ENCODE measurements around the gene SHANK1. TPM values are rescaled to one million over a fixed set of nuclear protein-coding genes. Genes with fewer than 3 reads are reported as not detected.
A peak's percentile ranks its signal among the peaks of the same experiment; 100 is the strongest.

The SHANK1 gene
- polyA plus RNA-seq, 4 donors, result 5.1 to 7.2 (median 5.9) TPM

- no peak for DNase-seq (ENCODE audit: low read depth in 4 of 4, low spot score in 3 of 4)
Measured at GRCh38 chr19:50693064-50693975, 26.3 kb downstream of the SHANK1 start.

GRCh38 chr19:50690439-50690838, 29.2 kb downstream of the SHANK1 start:
- no peak for DNase-seq (ENCODE audit: low read depth in 4 of 4, low spot score in 3 of 4)

DNA sequence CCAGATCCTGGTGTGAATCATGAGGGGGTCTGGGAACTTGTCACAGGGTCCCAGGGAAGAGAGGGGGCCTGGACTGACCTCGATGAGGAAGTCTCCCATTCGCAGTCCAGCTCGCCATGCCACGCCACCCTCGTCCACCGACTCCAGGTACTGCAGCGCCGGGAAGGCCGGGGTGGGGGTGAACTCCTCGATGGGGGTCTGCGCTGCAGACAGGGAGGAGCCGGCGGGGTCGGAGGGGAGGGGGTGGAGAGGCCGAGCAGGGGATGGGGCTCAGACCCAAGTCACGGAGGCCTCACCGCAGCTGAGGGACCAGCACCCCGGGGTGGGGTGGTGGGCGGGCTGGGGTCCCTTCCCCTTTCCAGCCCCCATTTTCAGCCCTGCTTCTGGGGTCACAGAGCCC, 30.8 kb downstream of the SHANK1 start:
- DNase-seq (ENCODE audit: low read depth in 4 of 4, low spot score in 3 of 4), result no peak

DNA sequence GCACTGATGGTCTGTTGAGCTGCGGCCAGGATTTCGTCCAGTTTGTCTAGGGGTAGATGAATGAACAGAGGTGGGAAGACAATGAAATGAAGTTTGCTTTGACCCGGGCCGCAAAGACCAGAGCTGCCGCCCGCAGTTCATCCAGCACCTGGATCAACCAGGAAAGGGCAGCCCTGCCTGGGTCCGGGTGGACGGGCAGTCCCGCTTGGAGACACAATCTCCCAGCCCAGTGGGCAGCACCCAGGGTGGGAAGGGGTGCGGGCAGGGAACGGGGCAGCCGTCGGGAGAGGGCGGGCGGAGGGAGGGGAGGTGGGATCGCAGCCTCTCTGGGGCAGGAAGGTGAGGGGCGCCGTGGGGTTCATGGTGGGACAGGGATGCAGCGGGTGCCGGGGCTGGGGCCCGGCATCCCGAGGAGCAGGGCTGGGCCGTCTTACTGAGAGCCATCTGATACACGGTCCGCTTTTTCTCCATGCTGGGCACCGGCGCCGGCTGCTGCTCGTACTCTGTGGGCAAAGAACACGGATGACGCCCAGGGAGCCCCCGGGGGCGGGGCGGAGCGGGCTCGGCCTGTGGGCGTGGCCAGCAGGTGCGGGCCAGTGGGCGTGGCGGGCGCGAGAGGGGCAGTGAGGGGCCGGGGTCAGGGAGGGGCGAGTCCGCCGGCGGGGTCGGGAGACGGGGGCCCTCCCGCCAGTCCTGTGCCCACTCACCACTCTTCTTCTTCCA, 33.1 kb downstream of the SHANK1 start:
- no peak for DNase-seq (ENCODE audit: low read depth in 4 of 4, low spot score in 3 of 4)

- peak in 2 of 4 donors; percentile 46 to 60 for DNase-seq (ENCODE audit: low read depth in 4 of 4, low spot score in 3 of 4)
Measured at GRCh38 chr19:50679177-50680125, 40.2 kb downstream of the SHANK1 start.

DNA sequence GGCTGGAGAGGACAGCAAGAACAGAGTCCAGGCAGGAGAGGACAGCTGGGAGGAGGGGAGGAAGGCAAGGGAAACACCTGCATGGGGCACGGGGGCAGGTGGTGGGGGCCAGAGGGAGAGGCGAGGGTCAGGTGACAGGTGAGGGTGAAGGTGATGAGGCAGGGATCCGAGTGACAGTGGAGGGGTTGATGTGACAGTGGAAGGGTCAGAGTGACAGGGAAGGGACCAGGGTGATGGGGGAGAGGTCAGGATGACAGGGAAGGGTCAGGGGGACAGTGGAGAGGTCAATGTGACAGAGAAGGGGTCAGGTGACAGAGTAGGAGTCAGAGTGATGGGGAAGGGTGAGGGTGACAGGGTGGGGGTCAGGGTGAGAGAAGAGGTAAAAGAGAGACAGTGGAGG, 41.3 kb downstream of the SHANK1 start:
- DNase-seq (ENCODE audit: low read depth in 4 of 4, low spot score in 3 of 4), result no peak

DNA sequence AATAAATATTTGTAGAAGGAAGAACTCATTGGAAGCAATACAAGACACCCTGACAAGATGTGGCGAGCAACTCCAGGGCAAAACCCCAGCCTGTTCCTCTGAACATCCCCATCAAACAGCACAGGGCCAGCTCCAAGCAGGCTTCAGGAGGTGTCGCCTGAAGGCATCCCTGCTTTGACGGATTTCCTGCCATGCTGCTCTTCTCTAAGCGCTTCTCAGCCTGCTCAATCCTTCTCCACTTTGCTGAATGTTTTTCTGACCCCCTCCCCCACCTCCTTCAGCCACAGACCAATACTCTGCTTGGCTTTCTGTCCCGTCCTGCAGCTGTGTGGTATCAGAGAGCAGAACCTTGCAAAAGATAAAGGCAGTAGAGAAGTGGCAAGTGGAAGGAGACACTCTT, 42.0 kb downstream of the SHANK1 start:
- DNase-seq (ENCODE audit: low read depth in 4 of 4, low spot score in 3 of 4), result no peak

DNA sequence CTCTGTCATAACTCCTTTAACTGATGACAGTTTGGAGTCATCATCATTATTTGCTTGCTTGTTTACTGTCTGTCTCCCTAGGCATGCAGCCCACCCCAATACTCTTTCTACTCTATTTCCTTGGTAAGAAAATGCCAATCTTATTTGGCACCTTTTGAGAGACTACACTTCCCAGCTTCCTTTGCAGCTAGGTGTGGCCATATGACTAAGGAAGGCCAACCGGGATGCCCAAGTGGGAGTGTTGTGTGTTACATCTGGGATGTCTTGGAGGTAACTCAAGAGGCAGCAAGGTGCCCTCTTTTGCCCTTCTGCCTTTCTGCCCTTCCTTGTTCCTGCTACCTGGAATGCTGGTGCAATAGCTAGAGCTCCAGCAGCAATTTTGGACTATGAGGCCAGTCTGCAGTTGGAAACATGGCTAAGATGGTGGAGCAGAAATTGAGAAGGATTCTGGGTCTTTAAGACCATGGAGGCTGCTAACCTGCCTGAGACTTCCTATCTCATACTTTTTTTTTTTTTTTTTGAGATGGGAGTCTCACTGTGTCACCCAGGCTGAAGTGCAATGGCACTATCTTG, 42.9 kb downstream of the SHANK1 start:
- DNase-seq (ENCODE audit: low read depth in 4 of 4, low spot score in 3 of 4), result no peak

DNA sequence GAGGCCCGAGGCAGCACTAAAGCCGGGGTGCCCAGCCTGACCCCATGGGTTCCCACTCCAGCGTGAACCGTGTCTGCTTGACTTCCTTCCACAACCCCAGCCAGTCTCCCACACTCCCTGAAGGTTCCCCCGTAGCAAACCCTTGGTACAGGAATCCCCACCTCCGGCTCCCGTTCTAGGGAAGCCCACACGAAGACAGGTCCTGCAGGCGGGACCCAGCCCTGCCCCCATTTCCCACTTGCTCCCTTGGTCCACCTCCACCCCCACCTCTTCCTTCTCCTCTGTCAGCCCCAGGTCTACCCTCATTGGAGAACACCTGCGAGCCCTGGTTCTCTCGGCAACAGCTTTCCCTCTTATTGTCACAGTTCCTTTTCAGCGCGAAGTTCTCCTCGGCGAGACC, 46.5 kb downstream of the SHANK1 start:
- no peak for DNase-seq (ENCODE audit: low read depth in 4 of 4, low spot score in 3 of 4)

DNA sequence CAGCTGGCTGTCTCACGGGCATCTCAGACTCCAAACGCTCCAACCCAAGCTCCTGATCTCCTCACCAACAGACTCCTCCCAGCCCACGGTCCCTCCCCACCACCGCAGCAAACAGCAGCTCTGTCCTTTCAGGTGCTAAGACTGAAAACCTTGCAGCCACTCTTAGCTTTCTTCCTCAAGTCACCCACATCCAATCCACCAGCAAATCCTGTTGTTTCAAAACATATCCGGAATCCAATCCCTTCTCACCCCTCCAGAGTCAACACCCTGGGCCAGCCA, 49.6 kb downstream of the SHANK1 start:
- DNase-seq (ENCODE audit: low read depth in 4 of 4, low spot score in 3 of 4), result no peak

DNA sequence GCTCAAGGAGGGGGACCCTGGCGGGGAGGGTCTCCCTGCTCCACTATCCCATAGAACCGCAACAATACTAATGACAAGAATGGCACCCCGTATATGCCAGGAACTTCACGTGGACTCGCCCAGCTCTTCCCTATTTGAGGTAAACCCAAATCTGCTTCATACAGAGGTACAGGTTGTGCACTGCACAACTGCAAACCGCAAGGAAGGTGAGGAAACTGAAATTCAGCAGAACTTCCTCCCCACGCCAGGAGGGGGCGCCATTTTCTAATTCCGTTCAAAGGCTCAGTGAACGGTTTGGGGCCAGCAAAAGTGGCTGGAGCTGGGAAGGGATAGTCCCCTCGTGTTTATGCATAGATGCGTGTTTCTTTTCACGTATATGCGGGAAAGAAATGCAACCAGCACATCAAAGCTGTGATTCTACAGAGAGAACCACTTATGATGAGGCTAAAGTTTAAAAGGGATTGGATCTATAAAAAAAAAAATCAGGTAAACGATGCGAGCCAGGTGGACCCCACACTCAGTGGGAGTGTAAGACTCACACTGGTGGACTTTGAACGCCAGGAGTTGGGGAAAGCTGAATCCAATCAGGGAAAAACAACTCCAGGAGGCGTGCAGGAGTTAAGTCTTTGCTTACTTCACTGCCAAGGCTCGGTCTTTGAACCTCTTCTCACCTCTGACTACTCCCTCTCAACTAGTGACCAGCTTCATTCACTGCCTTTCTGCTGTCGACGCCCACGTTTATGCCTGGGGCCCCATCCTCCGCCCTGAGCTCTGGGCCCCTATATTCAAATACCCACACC, 50.1 kb downstream of the SHANK1 start:
- DNase-seq (ENCODE audit: low read depth in 4 of 4, low spot score in 3 of 4), result no peak

- DNase-seq (ENCODE audit: low read depth in 4 of 4, low spot score in 3 of 4), result no peak
Measured at GRCh38 chr19:50668879-50669278, 50.7 kb downstream of the SHANK1 start.

DNA sequence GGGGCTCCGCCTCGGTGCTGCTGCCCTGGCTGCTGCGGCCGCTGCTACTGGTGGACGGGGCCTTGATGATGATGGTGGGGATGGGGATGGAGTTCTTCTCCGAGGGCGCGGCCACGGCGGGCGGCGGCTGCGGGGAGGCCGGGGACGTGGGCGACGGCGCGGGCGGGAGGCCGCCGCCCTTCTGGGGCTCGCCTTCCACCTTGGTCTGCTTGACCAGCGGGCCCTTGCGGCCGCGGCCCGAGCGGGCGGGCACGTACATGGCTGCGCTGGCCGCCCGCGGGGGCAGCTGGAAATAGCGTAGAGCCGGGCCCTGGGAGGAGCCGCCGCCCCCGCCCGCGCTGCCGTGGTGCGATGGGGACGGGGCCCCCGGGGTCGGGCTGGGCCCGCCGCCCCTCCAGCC, 51.2 kb downstream of the SHANK1 start:
- no peak for DNase-seq (ENCODE audit: low read depth in 4 of 4, low spot score in 3 of 4)

- DNase-seq (ENCODE audit: low read depth in 4 of 4, low spot score in 3 of 4), result no peak
Measured at GRCh38 chr19:50667759-50668231, 51.8 kb downstream of the SHANK1 start.

DNA sequence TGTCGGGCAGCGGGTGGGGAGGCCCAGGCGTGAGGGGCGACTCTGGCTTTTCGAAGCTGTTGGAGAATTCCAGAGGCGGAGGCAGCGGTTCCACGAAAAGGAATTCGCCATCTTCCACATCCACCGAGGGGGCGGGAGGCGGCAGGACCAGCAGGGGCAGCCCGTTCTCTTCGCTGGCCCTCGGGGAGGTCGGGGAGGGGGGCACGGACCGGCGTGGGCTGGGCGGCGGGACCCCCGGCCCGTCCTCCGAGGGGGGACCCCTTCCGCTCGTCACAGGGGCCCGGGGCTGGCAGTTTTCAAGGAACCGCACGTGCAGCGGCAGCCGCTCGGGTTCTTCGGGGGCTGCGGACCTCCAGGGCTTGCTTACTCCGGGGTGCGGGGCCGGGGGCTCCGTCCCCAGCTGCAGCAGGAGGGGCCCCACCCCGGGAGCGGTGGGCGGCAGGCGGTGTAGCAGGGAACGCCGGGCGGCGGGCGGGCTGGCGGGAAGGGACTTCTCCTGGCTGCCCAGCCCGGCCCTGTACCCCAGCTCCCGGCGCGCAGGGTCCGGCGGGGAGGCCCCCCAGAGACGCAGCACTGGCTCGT, 52.3 kb downstream of the SHANK1 start:
- no peak for DNase-seq (ENCODE audit: low read depth in 4 of 4, low spot score in 3 of 4)

GRCh38 chr19:50666346-50667176, 53.0 kb downstream of the SHANK1 start:
- no peak for DNase-seq (ENCODE audit: low read depth in 4 of 4, low spot score in 3 of 4)

DNA sequence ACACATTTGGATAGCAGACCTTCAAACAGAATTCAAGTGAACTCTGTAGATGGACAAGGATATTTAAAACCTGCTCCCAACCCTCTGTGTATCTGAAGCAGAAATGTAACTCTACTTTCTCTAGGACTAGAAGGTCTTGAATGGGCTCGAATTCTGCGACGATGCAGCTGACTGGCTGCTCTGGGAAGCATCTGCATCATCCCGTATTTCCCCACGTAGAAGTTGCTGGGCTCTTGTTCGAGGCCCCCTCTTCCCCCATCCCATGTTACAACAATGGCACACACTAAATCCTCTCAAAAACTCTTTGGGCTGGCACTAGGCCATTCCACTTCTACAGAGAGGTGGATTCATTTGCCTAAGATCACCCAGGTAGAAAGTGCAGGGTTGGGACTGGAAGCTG, 55.4 kb downstream of the SHANK1 start:
- no peak for DNase-seq (ENCODE audit: low read depth in 4 of 4, low spot score in 3 of 4)

GRCh38 chr19:50663482-50663790, 56.2 kb downstream of the SHANK1 start:
- no peak for DNase-seq (ENCODE audit: low read depth in 4 of 4, low spot score in 3 of 4)
